Measurements from ENCODE around the gene EFCAB8.

Gene EFCAB8, protein sequence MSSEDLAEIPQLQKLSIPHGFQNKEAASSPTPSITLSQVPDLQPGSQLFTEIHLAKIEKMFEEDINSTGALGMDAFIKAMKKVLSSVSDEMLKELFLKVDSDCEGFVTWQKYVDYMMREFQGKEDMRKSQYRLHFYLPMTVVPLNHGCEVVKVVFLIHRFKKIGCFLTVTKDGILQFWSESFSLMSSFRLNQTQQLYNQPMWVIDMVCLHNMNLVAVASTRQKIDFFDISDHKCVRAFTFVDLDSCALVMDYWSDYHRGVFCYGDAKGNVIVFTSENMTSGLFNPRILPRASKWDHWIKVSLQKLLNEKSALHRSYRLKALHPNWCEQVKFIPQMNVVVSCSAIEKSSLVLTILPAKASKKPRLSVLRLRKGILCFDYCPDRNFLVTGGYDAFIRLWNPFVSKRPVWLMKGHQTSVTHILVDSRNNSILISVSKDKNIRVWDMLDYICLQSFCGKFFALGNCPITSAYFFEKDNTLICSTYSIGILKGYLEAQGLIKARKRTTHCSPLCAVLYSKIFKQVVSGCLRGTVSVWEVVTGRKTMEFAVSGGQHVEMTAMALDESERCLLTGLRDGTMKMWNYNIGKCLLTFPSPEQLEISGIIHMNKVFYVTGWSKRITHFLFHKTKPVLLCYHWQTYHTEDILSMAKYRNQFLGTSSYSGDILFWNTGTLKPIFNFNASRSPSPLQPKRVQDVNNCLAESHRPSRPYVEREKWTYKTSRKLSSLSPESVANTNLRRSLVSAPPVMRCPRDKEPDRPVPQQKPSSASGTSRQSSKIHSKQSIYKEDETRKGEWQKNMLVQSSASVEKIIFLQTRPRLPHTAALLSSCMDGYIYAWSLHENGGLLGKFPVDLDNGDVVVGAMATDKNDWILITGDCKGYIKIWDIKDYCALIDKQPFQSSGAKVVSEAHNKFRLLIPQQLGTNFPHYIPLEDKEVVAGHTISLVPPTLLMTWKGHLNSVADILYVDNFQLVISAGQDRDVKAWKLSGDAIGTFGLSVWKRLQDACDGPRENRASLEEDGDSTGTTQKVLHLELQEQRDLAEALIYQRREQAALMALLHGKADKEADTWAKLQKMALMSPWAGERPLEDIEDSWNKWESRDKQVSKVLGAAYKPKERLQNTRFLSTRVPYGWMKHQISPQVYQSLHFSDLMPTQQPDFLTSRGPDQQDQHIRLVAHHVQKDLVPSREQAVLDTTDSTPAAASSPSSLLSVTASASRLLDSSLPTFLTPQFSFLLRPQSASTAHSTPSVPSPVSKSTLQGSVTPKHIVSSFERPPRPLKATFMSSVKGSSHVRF

GRCh38 chr20:32858701-32859372, at the start of gene EFCAB8:
TSS of gene EFCAB8 (plus strand) at chr20:32858923. CDS start at chr20:32863793, 4,870 bp downstream.
- no peak for DNase-seq

DNA sequence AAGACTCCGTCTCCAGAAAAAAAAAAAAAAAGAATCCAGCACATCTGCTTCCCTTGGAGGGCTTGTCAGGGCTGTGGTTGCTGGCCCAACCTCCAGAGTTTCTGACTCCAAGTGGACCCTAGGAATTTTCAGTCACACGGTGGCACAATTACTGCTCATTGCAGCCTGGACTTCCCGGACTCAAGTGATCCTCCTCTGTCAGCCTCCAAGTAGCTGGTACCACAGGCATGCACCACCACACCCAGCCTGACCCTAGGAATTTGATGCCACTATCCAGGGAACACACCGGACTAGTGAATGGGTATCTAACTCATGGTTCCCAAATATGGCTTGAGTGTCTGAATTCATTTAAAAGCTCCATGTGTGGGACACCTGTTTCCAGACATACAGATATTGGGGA, 48.8 kb upstream of the EFCAB8 start:
- DNase-seq: no peak

GRCh38 chr20:32810941-32811340, 47.8 kb upstream of the EFCAB8 start:
- DNase-seq: no peak

DNA sequence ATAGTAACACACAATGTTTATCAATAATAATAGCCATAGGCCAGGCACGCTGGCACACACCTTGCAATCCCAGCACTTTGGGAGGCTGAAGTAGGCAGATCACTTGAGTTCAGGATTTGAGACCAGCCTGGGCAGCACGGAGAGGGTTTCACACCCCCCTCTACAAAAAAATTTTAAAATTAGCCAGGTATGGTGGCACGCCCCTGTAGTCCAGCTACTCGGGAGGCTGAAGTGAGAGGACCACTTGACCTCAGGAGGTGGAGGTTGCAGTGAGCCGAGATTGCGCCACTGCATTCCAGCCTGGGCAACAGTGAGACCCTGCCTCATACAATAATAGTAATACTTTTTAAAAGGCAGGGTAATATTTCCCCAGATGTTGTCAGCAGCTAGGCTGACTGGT, 46.8 kb upstream of the EFCAB8 start:
- DNase-seq: no peak

DNA sequence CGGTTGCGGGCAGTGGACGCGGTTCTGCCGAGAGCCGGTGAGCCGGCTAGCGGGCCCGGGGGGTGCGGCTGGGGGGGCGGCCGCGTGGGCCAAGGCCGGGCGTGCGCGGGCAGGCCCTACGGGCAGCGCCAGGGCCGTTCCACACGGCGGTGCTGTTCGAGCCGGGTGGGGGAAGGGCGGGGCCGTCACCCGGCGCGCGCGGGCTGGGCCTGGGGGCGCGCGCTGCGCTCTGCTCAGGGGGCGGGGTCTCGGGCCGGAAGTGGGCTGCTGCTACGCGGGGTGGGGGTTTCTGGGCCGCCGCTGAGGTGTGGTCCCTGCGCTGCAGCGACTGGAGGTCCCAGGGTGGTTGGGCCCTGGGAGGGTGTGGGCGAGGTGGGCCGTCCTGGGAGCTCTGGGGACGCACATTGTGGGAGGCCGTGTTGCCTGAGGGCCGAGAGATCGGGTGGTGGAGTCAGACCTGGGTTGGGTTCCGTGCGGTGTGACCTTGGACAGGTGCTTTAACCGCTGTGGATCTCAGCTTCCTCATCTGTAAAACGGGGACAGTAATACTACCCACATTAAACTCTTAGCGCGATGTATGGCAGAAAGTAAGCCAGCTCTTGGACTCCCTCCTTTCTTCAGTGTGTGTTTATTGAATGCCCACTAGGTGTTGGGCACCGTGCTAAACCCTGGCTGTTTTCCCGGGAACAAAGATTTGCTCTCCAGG, 38.6 kb upstream of the EFCAB8 start:
- peak; percentile 86 for DNase-seq

- no peak for DNase-seq
These were observed 37.9 kb upstream of the EFCAB8 start for GRCh38 chr20:32820698-32821377.

- DNase-seq: no peak
These were observed 36.5 kb upstream of the EFCAB8 start for GRCh38 chr20:32822225-32822624.

GRCh38 chr20:32823078-32823477, 35.6 kb upstream of the EFCAB8 start:
- no peak for DNase-seq

DNA sequence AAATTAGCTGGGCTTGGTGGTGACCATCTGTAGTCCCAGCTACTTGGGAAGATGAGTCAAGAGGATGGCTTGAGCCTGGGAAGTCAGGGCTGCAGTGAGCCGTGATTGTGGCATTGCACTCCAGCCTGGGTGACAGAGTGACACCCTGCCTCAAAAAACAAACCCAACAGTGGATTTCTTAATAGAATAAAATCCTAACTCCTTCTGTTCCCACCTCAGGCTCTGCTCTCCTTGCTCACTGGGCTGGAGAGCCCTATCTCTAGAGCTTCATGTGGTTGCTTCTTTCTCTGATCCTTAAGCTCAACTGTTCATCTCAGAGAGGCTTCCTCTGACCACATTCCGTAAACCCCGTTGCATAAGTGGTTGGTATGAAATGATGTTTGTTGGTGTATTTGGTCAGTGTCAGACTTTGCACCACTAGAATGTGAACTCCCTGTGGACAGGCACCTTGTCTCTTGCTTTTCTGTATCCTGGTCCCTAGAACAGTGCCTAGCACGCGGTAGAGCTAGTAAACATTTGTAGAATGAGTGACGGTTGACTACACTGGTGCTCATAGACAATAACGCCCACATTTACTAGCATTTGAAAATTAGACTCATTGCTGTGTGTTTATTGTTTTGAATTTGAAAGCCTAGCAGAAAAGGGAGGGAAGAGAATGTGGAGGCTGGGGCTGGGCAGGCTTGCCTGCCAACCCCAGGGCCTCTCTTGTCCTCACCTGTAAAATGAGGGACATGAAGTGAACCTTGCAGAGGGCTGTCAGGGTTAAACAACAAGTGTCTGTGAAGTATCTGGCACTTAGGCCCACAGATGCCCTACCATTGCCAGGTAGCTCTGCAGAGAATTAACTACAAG, 34.8 kb upstream of the EFCAB8 start:
- no peak for DNase-seq

DNA sequence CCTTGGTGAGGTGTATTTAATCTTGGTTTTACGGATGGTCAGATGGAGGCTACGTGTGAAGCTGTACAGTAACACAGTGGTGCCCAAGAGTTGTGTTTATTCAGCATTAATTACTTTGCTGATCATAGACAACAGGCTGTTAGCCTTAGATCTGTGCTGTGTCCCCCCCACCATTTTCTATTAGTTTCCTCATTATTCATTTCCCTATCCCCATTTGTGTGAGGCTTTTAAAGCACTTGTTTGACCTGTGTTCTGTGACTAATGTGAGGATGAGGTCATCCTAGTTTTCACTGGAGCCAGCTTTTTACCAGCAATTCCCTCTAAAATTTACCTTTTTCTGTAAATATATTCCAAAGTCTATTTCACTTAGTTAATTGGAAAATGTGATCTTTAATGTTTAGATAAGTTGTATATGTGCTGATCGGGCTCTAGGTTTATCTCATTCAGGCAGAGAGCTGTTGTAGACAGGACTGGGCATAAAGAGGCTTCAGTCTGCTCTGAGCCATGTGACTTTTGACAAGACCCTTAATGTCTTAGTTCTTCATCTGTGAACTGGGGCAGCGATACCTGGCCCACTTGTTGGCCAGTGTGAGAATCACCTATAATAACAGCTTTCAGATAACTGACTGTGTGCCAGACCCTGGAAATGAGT, 30.6 kb upstream of the EFCAB8 start:
- DNase-seq: no peak

DNA sequence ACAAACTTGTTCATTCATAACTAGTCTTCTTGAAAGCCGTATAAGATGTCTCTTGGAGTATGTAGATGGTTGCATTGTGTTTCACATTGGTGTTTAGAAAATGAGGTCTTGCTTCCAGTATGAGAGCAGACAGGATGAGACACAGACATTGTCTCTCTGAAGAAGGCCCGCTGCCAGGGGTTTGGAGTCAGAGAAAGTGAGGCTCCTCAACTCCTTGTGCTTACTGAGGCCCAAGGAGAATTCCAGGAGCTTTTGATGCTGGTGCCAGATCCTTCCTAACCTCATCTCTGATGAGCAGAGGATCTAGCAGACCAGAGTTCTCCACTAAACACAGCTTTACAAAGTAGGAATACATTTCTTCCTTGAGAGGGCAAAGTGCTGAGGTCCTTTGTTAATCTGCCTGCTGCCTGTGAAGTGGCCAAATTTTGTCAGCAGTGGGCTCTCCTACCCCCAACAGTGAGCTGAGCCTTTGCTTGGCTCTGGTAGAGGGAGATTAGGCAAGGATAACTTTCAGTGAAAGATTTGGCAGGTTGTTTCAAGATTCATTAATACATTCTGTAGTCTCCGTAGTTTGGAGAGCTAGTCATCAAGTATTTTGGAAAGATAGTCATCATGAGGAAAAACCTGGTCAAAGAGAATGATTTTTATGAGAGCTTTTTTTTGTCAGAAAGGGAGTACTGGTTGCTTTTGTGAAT, 29.3 kb upstream of the EFCAB8 start:
- DNase-seq: no peak

DNA sequence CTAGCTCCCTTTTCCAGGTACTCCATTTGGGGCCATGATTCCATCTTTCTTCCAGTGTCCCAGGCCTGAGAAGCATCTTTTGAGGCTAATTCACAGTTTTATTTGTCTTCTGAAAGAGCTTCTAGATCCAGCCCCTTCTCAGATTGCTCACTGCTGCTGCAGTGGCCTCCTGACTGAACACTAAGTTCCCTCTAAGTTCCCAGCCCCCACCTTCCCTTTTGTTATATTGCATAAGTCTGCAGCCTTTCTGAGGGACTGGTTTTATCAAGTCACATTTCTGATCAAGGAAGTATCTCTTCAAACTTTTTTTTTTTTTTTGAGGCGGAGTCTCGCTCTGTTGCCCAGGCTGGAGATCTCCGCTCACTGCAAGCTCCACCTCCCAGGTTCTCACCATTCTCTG, 28.3 kb upstream of the EFCAB8 start:
- no peak for DNase-seq

- DNase-seq: no peak
These were observed 26.7 kb upstream of the EFCAB8 start for GRCh38 chr20:32831982-32832381.

- DNase-seq: no peak
These were observed 26.1 kb upstream of the EFCAB8 start for GRCh38 chr20:32832664-32833063.

- DNase-seq: no peak
These were observed 23.8 kb upstream of the EFCAB8 start for GRCh38 chr20:32834972-32835371.

DNA sequence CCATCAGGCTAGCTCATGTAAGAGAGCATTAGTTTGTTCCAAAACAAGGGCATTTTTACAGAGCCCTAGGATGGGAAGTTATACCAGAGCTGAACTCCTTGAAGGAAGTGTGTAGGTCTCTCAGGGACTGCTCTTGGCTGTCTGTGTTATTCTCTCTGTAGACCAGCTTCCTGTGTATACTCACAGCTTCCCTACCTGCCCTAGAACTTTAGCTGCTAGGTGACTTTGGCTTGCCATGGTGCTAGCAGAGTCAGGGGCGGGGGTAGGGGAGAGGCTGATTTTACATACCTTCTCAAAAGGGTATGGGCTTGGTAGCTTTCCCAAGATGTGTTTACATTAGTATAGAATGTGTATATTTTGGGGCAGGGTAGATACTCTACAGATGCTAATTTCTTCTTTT, 21.6 kb upstream of the EFCAB8 start:
- DNase-seq: no peak

GRCh38 chr20:32839227-32839981, 19.3 kb upstream of the EFCAB8 start:
- DNase-seq: peak; percentile 100

DNA sequence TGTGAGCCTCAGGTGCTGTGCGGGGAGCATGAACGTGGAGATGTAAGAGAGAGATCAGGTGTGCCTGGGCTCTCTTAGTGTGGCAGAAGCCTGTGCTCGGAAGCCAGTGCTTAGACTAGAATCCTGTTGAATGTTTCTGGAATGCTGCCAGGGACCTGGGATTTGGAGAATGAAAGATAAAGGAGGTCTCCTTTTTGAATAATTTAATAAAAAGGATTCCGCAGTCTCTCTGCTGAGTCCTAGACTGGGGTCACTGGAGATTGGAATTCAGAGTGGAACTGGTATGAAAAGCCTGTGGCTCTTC, 18.8 kb upstream of the EFCAB8 start:
- DNase-seq: no peak

- no peak for DNase-seq
These were observed 17.5 kb upstream of the EFCAB8 start for GRCh38 chr20:32841174-32841573.
